H9 (cell line): Measurements from ENCODE around the gene TRAPPC14. TPM values are rescaled to one million over a fixed set of nuclear protein-coding genes. Genes with fewer than 3 reads are reported as not detected.

Experiments
- DNase-seq: peaks from one replicate; pipeline ENCODE4 v3.0.0-alpha.2; 2017
- H2AFZ ChIP-seq: one replicate; pipeline ENCODE4 v1.6.1; 2013; ENCODE audit warnings: mild to moderate bottlenecking, low read length, control low read depth, moderate library complexity
- H2AK5ac ChIP-seq: 2 replicates; pipeline ENCODE4 v1.6.1; 2013; ENCODE audit warnings: low read length, control low read depth, mixed read lengths; ENCODE audit not compliant: insufficient read length
- H2BK120ac ChIP-seq: one replicate; pipeline ENCODE4 v1.6.1; 2013; ENCODE audit warnings: low read depth, mild to moderate bottlenecking, low read length, control low read depth, inconsistent platforms; ENCODE audit not compliant: poor library complexity, severe bottlenecking
- H2BK12ac ChIP-seq: 2 replicates; pipeline ENCODE4 v1.6.1; 2013; ENCODE audit warnings: low read length, control low read depth, mixed read lengths, low read depth; ENCODE audit not compliant: insufficient read length
- H2BK15ac ChIP-seq: 2 replicates; pipeline ENCODE4 v1.6.1; 2013; ENCODE audit warnings: low read depth, low read length, control low read depth
- H2BK20ac ChIP-seq: one replicate; pipeline ENCODE4 v1.6.1; 2013; ENCODE audit warnings: low read depth, mild to moderate bottlenecking, low read length, control low read depth, inconsistent platforms; ENCODE audit not compliant: poor library complexity, severe bottlenecking
- H2BK5ac ChIP-seq: 2 replicates; pipeline ENCODE4 v1.6.1; 2013; ENCODE audit warnings: low read length, control low read depth, mixed read lengths; ENCODE audit not compliant: insufficient read length
- H3K14ac ChIP-seq: 2 replicates; pipeline ENCODE4 v1.6.1; 2013; ENCODE audit warnings: low read length, control low read depth; ENCODE audit not compliant: insufficient read depth
- H3K18ac ChIP-seq: 2 replicates; pipeline ENCODE4 v1.6.1; 2013; ENCODE audit warnings: low read depth, mild to moderate bottlenecking, mixed read lengths, low read length, control low read depth; ENCODE audit not compliant: insufficient read length
- H3K23ac ChIP-seq: 2 replicates; pipeline ENCODE4 v1.6.1; 2013; ENCODE audit warnings: low read length, control low read depth, mixed read lengths, low read depth; ENCODE audit not compliant: insufficient read length
- H3K23me2 ChIP-seq: 2 replicates; pipeline ENCODE4 v1.6.1; 2013; ENCODE audit warnings: low read depth, mild to moderate bottlenecking, mixed read lengths, low read length, control low read depth; ENCODE audit not compliant: insufficient read length, poor library complexity, severe bottlenecking
- H3K27ac ChIP-seq: 2 replicates; pipeline ENCODE4 v1.5.1; 2013; ENCODE audit warnings: low read length, control low read depth, mixed read lengths, low read depth; ENCODE audit not compliant: insufficient read length
- H3K27me3 ChIP-seq: 2 replicates; pipeline ENCODE4 v1.6.1; 2013; ENCODE audit warnings: low read length, control low read depth, inconsistent platforms; ENCODE audit not compliant: insufficient read depth
- H3K4ac ChIP-seq: 2 replicates; pipeline ENCODE4 v1.6.1; 2013; ENCODE audit warnings: low read depth, mild to moderate bottlenecking, control low read depth, inconsistent platforms, low read length, moderate library complexity
- H3K4me1 ChIP-seq: 2 replicates; pipeline ENCODE4 v1.6.1; 2013; ENCODE audit warnings: low read length, control low read depth, inconsistent platforms; ENCODE audit not compliant: insufficient read depth
- H3K4me2 ChIP-seq: 2 replicates; pipeline ENCODE4 v1.6.1; 2013; ENCODE audit warnings: low read length, control low read depth, mixed read lengths; ENCODE audit not compliant: insufficient read length, insufficient read depth
- H3K56ac ChIP-seq: 2 replicates; pipeline ENCODE4 v1.6.1; 2013; ENCODE audit warnings: low read depth, mild to moderate bottlenecking, mixed read lengths, low read length, control low read depth; ENCODE audit not compliant: insufficient read length
- H3K79me1 ChIP-seq: 2 replicates; pipeline ENCODE4 v1.6.1; 2013; ENCODE audit warnings: low read depth, mild to moderate bottlenecking, moderate library complexity, low read length, control low read depth, inconsistent platforms; ENCODE audit not compliant: insufficient read depth, poor library complexity, severe bottlenecking
- H3K79me2 ChIP-seq: 2 replicates; pipeline ENCODE4 v1.6.1; 2013; ENCODE audit warnings: low read length, control low read depth, inconsistent platforms; ENCODE audit not compliant: insufficient read depth
- H3K9ac ChIP-seq: 2 replicates; pipeline ENCODE4 v1.6.1; 2013; ENCODE audit warnings: low read length, control low read depth, mixed read lengths; ENCODE audit not compliant: insufficient read length; ENCODE audit errors: extremely low read depth
- H3K9me3 ChIP-seq: one replicate; pipeline ENCODE4 v1.6.1; 2013; ENCODE audit warnings: low read depth, low read length, inconsistent platforms; ENCODE audit not compliant: control insufficient read depth
- H3T11ph ChIP-seq: one replicate; pipeline ENCODE4 v1.6.1; 2013; ENCODE audit warnings: mild to moderate bottlenecking, low read length, control low read depth, inconsistent platforms
- H4K20me1 ChIP-seq: one replicate; pipeline ENCODE4 v1.6.1; 2013; ENCODE audit not compliant: control insufficient read depth, insufficient read length, insufficient read depth
- H4K5ac ChIP-seq: 2 replicates; pipeline ENCODE4 v1.6.1; 2013; ENCODE audit warnings: low read depth, mild to moderate bottlenecking, mixed read lengths, low read length, control low read depth; ENCODE audit not compliant: insufficient read length
- H4K8ac ChIP-seq: replicated peaks from 2 replicates; pipeline ENCODE4 v1.6.1; 2013; ENCODE audit warnings: low read length, control low read depth, mixed read lengths, low read depth; ENCODE audit not compliant: insufficient read length
- H4K91ac ChIP-seq: 2 replicates; pipeline ENCODE4 v1.6.1; 2013; ENCODE audit warnings: low read depth, mild to moderate bottlenecking, moderate library complexity, mixed read lengths, low read length, control low read depth; ENCODE audit not compliant: insufficient read length
- H3K27ac Mint-ChIP-seq, 3 experiments: 2 replicates in 2 of 3; 3 replicates in 1 of 3; pipeline ENCODE4 v1.8.0; 2020 to 2021; ENCODE audit warnings: mixed read lengths in 3 of 3, mild to moderate bottlenecking in 1 of 3, moderate library complexity in 1 of 3
- H3K27me3 Mint-ChIP-seq: 2 replicates; pipeline ENCODE4 v1.8.0; 2021; ENCODE audit warnings: low read depth, mild to moderate bottlenecking, moderate library complexity, mixed read lengths
- H3K36me3 Mint-ChIP-seq, 3 experiments: 2 replicates in 2 of 3; 3 replicates in 1 of 3; pipeline ENCODE4 v1.8.0; 2020 to 2021; ENCODE audit warnings: low read depth in 3 of 3, mixed read lengths in 3 of 3; ENCODE audit not compliant: insufficient read depth in 1 of 3
- H3K4me1 Mint-ChIP-seq, 2 experiments: 2 replicates each; pipeline ENCODE4 v1.8.0; 2020; ENCODE audit warnings: mixed read lengths in 2 of 2
- H3K4me3 Mint-ChIP-seq, 2 experiments: 2 replicates in 1 of 2; 3 replicates in 1 of 2; pipeline ENCODE4 v1.8.0; 2020 to 2021; ENCODE audit warnings: mild to moderate bottlenecking in 2 of 2, mixed read lengths in 2 of 2, moderate library complexity in 1 of 2
- H3K9me3 Mint-ChIP-seq, 2 experiments: 2 replicates in 1 of 2; 3 replicates in 1 of 2; pipeline ENCODE4 v1.8.0; 2020; ENCODE audit warnings: mild to moderate bottlenecking in 2 of 2, mixed read lengths in 2 of 2, moderate library complexity in 1 of 2
- CTCF ChIP-seq: fragments of 200-600 bp; sonication (generic); conservative IDR thresholded peaks from 3 replicates; pipeline ENCODE4 v1.8.0; 2021; ENCODE audit warnings: antibody characterized with exemption, mild to moderate bottlenecking
- WGBS: extraction: QIAGEN DNeasy Blood & Tissue Kit; methylation state at CpG from one replicate; pipeline ENCODE4 v1.1.7; 2013; ENCODE audit warnings: missing lambda C conversion rate, low lambda C conversion rate, mixed read lengths; ENCODE audit not compliant: insufficient read length; ENCODE audit errors: extremely low coverage; 5-methylcytosine and 5-hydroxymethylcytosine counted together
- total RNA-seq: library from RNA; stranded (reverse); gene quantifications from 2 replicates; pipeline ENCODE4 v1.2.1, GENCODE V29; 2021

The TRAPPC14 gene
- total RNA-seq, 1 experiment from 2014 or later: 32.8 TPM

- no peak overlapping the region for H2AFZ ChIP-seq
- H3K23me2 ChIP-seq: peaks cover 13% of the 10 kb centered on the region
- Mint-ChIP-seq H3K4me1 (peaks cover 12 to 21% of the 10 kb centered on the region in 2 experiments), H3K4me3 (no peak overlapping the region; a peak in 1 of 5 replicates), H3K9me3 (no peaks in the 10 kb centered on the region), H3K36me3 (peaks cover 6 to 14% (median 9%) of the 10 kb centered on the region in 3 experiments; a peak in 4 of 7 replicates), H3K27me3 (no peaks in the 10 kb centered on the region; the same call in 1 of the 2 replicates), H3K27ac (peak overlapping the region in 1 of 3 experiments; percentile 85; a peak in 2 of 7 replicates)
- H3K79me1 ChIP-seq: no peaks in the 10 kb centered on the region
- H3K18ac ChIP-seq: no peak overlapping the region
- no peaks in the 10 kb centered on the region for H4K20me1 ChIP-seq
- no peak overlapping the region for H3K56ac ChIP-seq
- H2BK5ac ChIP-seq: no peak overlapping the region
- H3K9ac ChIP-seq: no peak overlapping the region
- H3K27me3 ChIP-seq: no peaks in the 10 kb centered on the region
- H4K91ac ChIP-seq: no peak overlapping the region
- H3K27ac ChIP-seq: no peak overlapping the region
- no peak overlapping the region for H3K4ac ChIP-seq
- no peak overlapping the region for H2BK120ac ChIP-seq
- no peak overlapping the region for H2BK12ac ChIP-seq
- H3K9me3 ChIP-seq: no peaks in the 10 kb centered on the region
- no peaks in the 10 kb centered on the region for H3K4me1 ChIP-seq
- no peaks in the 10 kb centered on the region for H3K79me2 ChIP-seq
- whole genome bisulfite sequencing: no CpG with 5 or more reads among the region's 13 CpGs
- H4K8ac ChIP-seq: no peak overlapping the region
- H2BK15ac ChIP-seq: no peak overlapping the region
- H4K5ac ChIP-seq: no peak overlapping the region
- no peak for DNase-seq
- H3K23ac ChIP-seq: no peak overlapping the region
- H3K14ac ChIP-seq: no peak overlapping the region; the same call in 1 of the 2 replicates
- H3T11ph ChIP-seq: no peak overlapping the region
- no peak for TF ChIP-seq CTCF
- no peak overlapping the region for H2BK20ac ChIP-seq
- no peak overlapping the region for H3K4me2 ChIP-seq
- no peak overlapping the region for H2AK5ac ChIP-seq
These were observed 36.5 kb downstream of the TRAPPC14 start for GRCh38 chr7:100122067-100122466.
